ENCODE measurements around the gene SYNE2. TPM values are rescaled to one million over a fixed set of nuclear protein-coding genes. Genes with fewer than 3 reads are reported as not detected.

SYNE2 gene
- total RNA-seq, 1 donor from 2014 or later: 105 TPM

GRCh38 chr14:64198486-64198885 lies 345.7 kb downstream of the SYNE2 start:
- H3K27ac Mint-ChIP-seq: peak overlapping the region; percentile 88
- Histone ChIP-seq H3K27me3 (no peaks in the 10 kb centered on the region), H3K4me2 (no peak overlapping the region), H3K4me1 (peaks cover 30% of the 10 kb centered on the region), H4K20me1 (ENCODE audit: low read depth) (peaks cover 58% of the 10 kb centered on the region), H3K9me3 (ENCODE audit: low read depth) (no peaks in the 10 kb centered on the region), H2AFZ (replicated peaks) (no peak overlapping the region), H3K27ac (no peak overlapping the region), H3K79me2 (ENCODE audit: low read depth) (no peaks in the 10 kb centered on the region), H3K4me3 (no peak overlapping the region), H3F3A (ENCODE audit: low read depth) (peaks cover 8% of the 10 kb centered on the region), H3K36me3 (no peaks in the 10 kb centered on the region), H3K9ac (no peak overlapping the region)
- peaks cover 56% of the 10 kb centered on the region for H3K4me1 Mint-ChIP-seq
- no peak for DNase-seq (ENCODE audit: low spot score)
- no peak for TF ChIP-seq EZH2 (IDR thresholded peaks at IDR 0.05)
- no peak for TF ChIP-seq CTCF (IDR thresholded peaks at IDR 0.05)
- no peak for TF ChIP-seq EZH2phosphoT487 (IDR thresholded peaks at IDR 0.05)
- no peaks in the 10 kb centered on the region for H3K9me3 Mint-ChIP-seq
- peaks cover 8% of the 10 kb centered on the region for H3K27me3 Mint-ChIP-seq (ENCODE audit: insufficient read depth, low read depth)
- peaks cover 8% of the 10 kb centered on the region for H3K36me3 Mint-ChIP-seq
- no peak overlapping the region for H3K4me3 Mint-ChIP-seq

- peak overlapping the region; percentile 52 for H3K27ac Mint-ChIP-seq
- DNase-seq (ENCODE audit: low spot score): no peak
- H3K9me3 Mint-ChIP-seq: no peaks in the 10 kb centered on the region
- Histone ChIP-seq H3K4me3 (no peak overlapping the region), H3K4me2 (no peak overlapping the region), H3K79me2 (ENCODE audit: low read depth) (no peaks in the 10 kb centered on the region), H3K9me3 (ENCODE audit: low read depth) (no peaks in the 10 kb centered on the region), H3K9ac (no peak overlapping the region), H2AFZ (replicated peaks) (no peak overlapping the region), H4K20me1 (ENCODE audit: low read depth) (peaks cover 54% of the 10 kb centered on the region), H3K36me3 (no peaks in the 10 kb centered on the region), H3F3A (ENCODE audit: low read depth) (peaks cover 8% of the 10 kb centered on the region), H3K27ac (no peak overlapping the region), H3K27me3 (no peaks in the 10 kb centered on the region), H3K4me1 (peaks cover 30% of the 10 kb centered on the region)
- TF ChIP-seq EZH2 (IDR thresholded peaks at IDR 0.05): no peak
- TF ChIP-seq EZH2phosphoT487 (IDR thresholded peaks at IDR 0.05): no peak
- TF ChIP-seq CTCF (IDR thresholded peaks at IDR 0.05): no peak
- peaks cover 3% of the 10 kb centered on the region for H3K36me3 Mint-ChIP-seq
- H3K4me3 Mint-ChIP-seq: no peak overlapping the region
- peaks cover 8% of the 10 kb centered on the region for H3K27me3 Mint-ChIP-seq (ENCODE audit: insufficient read depth, low read depth)
- H3K4me1 Mint-ChIP-seq: peaks cover 50% of the 10 kb centered on the region
Measured at GRCh38 chr14:64200170-64200569, 347.4 kb downstream of the SYNE2 start.

GRCh38 chr14:64201296-64201695 lies 348.5 kb downstream of the SYNE2 start:
- Histone ChIP-seq H3K4me1 (peaks cover 24% of the 10 kb centered on the region), H3K27ac (no peak overlapping the region), H3K4me2 (no peak overlapping the region), H3K79me2 (ENCODE audit: low read depth) (no peaks in the 10 kb centered on the region), H3F3A (ENCODE audit: low read depth) (peaks cover under 1% of the 10 kb centered on the region), H3K9me3 (ENCODE audit: low read depth) (no peaks in the 10 kb centered on the region), H3K27me3 (no peaks in the 10 kb centered on the region), H4K20me1 (ENCODE audit: low read depth) (peaks cover 54% of the 10 kb centered on the region), H2AFZ (replicated peaks) (no peak overlapping the region), H3K9ac (no peak overlapping the region), H3K36me3 (no peaks in the 10 kb centered on the region), H3K4me3 (no peak overlapping the region)
- no peak for TF ChIP-seq EZH2 (IDR thresholded peaks at IDR 0.05)
- no peak for TF ChIP-seq CTCF (IDR thresholded peaks at IDR 0.05)
- no peak for TF ChIP-seq EZH2phosphoT487 (IDR thresholded peaks at IDR 0.05)
- peaks cover 3% of the 10 kb centered on the region for H3K36me3 Mint-ChIP-seq
- H3K4me1 Mint-ChIP-seq: peaks cover 48% of the 10 kb centered on the region
- peaks cover 7% of the 10 kb centered on the region for H3K27me3 Mint-ChIP-seq (ENCODE audit: insufficient read depth, low read depth)
- DNase-seq (ENCODE audit: low spot score): no peak
- H3K27ac Mint-ChIP-seq: peak overlapping the region; percentile 52
- H3K9me3 Mint-ChIP-seq: no peaks in the 10 kb centered on the region
- H3K4me3 Mint-ChIP-seq: no peak overlapping the region

All from neural progenitor cell (in vitro differentiated cells).